GM18909 (cell line): Measurements from ENCODE around the gene BTBD8.
A peak's percentile ranks its signal among the peaks of the same experiment; 100 is the strongest.
"Not testable (repeated sequence)": the region's sequence is repeated elsewhere in the genome, so short reads cannot be mapped to it uniquely, and the experiment has no call there.

Experiments
- ATAC-seq: cut with Tn5 transposase; IDR thresholded peaks from one replicate; pipeline ENCODE4 v1.9.1; 2021; ENCODE audit warnings: mild to moderate bottlenecking; ENCODE audit not compliant: unreplicated experiment, poor library complexity

BTBD8 gene

GRCh38 chr1:92080128-92080985 lies at the start of gene BTBD8:
Gene BTBD8 (plus strand): TSS chr1:92080345. CDS start chr1:92080572, 227 bp downstream.
- ATAC-seq = peak; percentile 97

GRCh38 chr1:92030656-92031107 lies 49.5 kb upstream of the BTBD8 start:
- no peak for ATAC-seq

- ATAC-seq = no peak
These were observed 48.6 kb upstream of the BTBD8 start for GRCh38 chr1:92031281-92032110.

GRCh38 chr1:92037400-92037799 lies 42.7 kb upstream of the BTBD8 start:
- ATAC-seq = no peak

GRCh38 chr1:92038695-92039346 lies 41.3 kb upstream of the BTBD8 start:
- ATAC-seq = no peak

GRCh38 chr1:92040971-92041370 lies 39.2 kb upstream of the BTBD8 start:
- no peak for ATAC-seq

GRCh38 chr1:92043621-92044020 lies 36.5 kb upstream of the BTBD8 start:
- ATAC-seq = no peak

- no peak for ATAC-seq
These were observed 34.2 kb upstream of the BTBD8 start for GRCh38 chr1:92045766-92046495.

- ATAC-seq = no peak
These were observed 28.2 kb upstream of the BTBD8 start for GRCh38 chr1:92051948-92052347.

GRCh38 chr1:92065042-92065441 lies 15.1 kb upstream of the BTBD8 start:
- no peak for ATAC-seq

- ATAC-seq = no peak
These were observed 13.8 kb upstream of the BTBD8 start for GRCh38 chr1:92066321-92066720.

- ATAC-seq = no peak
These were observed 9.3 kb upstream of the BTBD8 start for GRCh38 chr1:92070892-92071291.

GRCh38 chr1:92074446-92074845 lies 5.7 kb upstream of the BTBD8 start:
- not testable (repeated sequence) for ATAC-seq

- no peak for ATAC-seq
These were observed 4.8 kb upstream of the BTBD8 start, which contains the start of gene SETSIP for GRCh38 chr1:92075311-92075710. Gene SETSIP (minus strand): TSS chr1:92075411. CDS start chr1:92075411, 0 bp downstream.

- ATAC-seq = no peak
These were observed 3.8 kb upstream of the BTBD8 start for GRCh38 chr1:92076363-92076762.

- not testable (repeated sequence) for ATAC-seq
These were observed 2.1 kb upstream of the BTBD8 start for GRCh38 chr1:92078077-92078476.

GRCh38 chr1:92079441-92079840 lies 704 bp upstream of the BTBD8 start:
- ATAC-seq = no peak

- ATAC-seq = no peak
These were observed 886 bp downstream of the BTBD8 start for GRCh38 chr1:92081031-92081430.

GRCh38 chr1:92084651-92085050 lies 4.5 kb downstream of the BTBD8 start:
- no peak for ATAC-seq

GRCh38 chr1:92085727-92086126 lies 5.6 kb downstream of the BTBD8 start:
- no peak for ATAC-seq
